HCT116 (cell line): ENCODE measurements around the gene IGFBP6. TPM values are rescaled to one million over a fixed set of nuclear protein-coding genes. Genes with fewer than 3 reads are reported as not detected.
A peak's percentile ranks its signal among the peaks of the same experiment; 100 is the strongest.

ENCODE experiments used
- ATAC-seq: fragments of 200-7000 bp; cut with Tn5 transposase; 2 replicates; pipeline ENCODE4 v1.9.1; 2020; ENCODE audit warnings: mild to moderate bottlenecking, moderate library complexity
- BruUV-seq: library from RNA; stranded (reverse); fragments of 400-500 nt; replicated peaks from 2 replicates; lab custom pipeline; 2021; lab: Mats Ljungman, UMichigan
- CTCF ChIA-PET: fragments of 300-600 bp; sonication (Branson Sonifier 250); formaldehyde crosslinking; loops from one replicate; lab custom pipeline; 2021; ENCODE audit warnings: antibody characterized with exemption; lab: Charles Lee
- POLR2A ChIA-PET: fragments of 300-600, 350-600 bp; sonication (Branson Sonifier 250); formaldehyde crosslinking; loops from one replicate; lab custom pipeline; 2021; ENCODE audit warnings: antibody characterized with exemption; lab: Charles Lee
- RAD21 ChIA-PET, 2 experiments: fragments of 300-600 bp; sonication (Branson Sonifier 250); formaldehyde crosslinking; loops; one replicate each; lab custom pipeline; 2023; ENCODE audit warnings: low total read pairs in 2 of 2; ENCODE audit not compliant: uncharacterized antibody in 2 of 2, unreplicated experiment in 2 of 2, low non-redundant PET in 1 of 2; lab: Charles Lee
- DNase-seq: peaks from one replicate; pipeline ENCODE4 v3.0.0-alpha.2; 2010; ENCODE audit warnings: low read depth, low spot score
- H2AFZ ChIP-seq: fragments of 200-600 bp; shearing (Covaris generic), sonication (generic); 2 replicates; pipeline ENCODE4 v1.6.1; 2017; ENCODE audit warnings: low read depth, mixed run types, mixed read lengths, antibody characterized with exemption, low read length; ENCODE audit not compliant: poor library complexity, severe bottlenecking
- H3K27ac ChIP-seq: 2 replicates; pipeline ENCODE4 v1.5.1; 2012; ENCODE audit warnings: low read depth, low read length
- H3K27me3 ChIP-seq: fragments of 200-600 bp; sonication (generic); 2 replicates; pipeline ENCODE4 v1.6.1; 2016; ENCODE audit warnings: mixed run types, low read length, mixed read lengths; ENCODE audit not compliant: insufficient read depth
- H3K36me3 ChIP-seq, 2 experiments: fragments of 200-500 bp in 1 of 2; fragments of 200-600 bp in 1 of 2; sonication (Bioruptor generic) in 1 of 2; sonication (generic) in 1 of 2; 2 replicates each; pipeline versions ENCODE4 v1.5.1 to v1.6.1; 2014 to 2016; ENCODE audit warnings: low read length in 2 of 2, inconsistent platforms in 1 of 2, mixed read lengths in 1 of 2, mixed run types in 1 of 2; ENCODE audit not compliant: insufficient read depth in 2 of 2, control insufficient read depth in 1 of 2
- H3K4me1 ChIP-seq, 2 experiments: fragments of 200-600 bp in 1 of 2; sonication (generic) in 1 of 2; 2 replicates each; pipeline versions ENCODE4 v1.5.1 to v1.6.1; 2012 to 2017; ENCODE audit warnings: low read length in 2 of 2, inconsistent platforms in 1 of 2, mild to moderate bottlenecking in 1 of 2, mixed read lengths in 1 of 2, mixed run types in 1 of 2, moderate library complexity in 1 of 2; ENCODE audit not compliant: insufficient read depth in 2 of 2, control insufficient read depth in 1 of 2
- H3K4me2 ChIP-seq: fragments of 200-600 bp; sonication (generic); 2 replicates; pipeline ENCODE4 v1.6.1; 2017; ENCODE audit warnings: mixed run types, low read length, mixed read lengths
- H3K4me3 ChIP-seq, 2 experiments: fragments of 200-600 bp in 1 of 2; sonication (generic) in 1 of 2; replicated peaks in 1 of 2; 2 replicates each; pipeline ENCODE4 v1.5.1; 2011 to 2016; ENCODE audit warnings: low read length in 2 of 2, control low read depth in 1 of 2, low read depth in 1 of 2, mild to moderate bottlenecking in 1 of 2, mixed read lengths in 1 of 2, mixed run types in 1 of 2
- H3K79me2 ChIP-seq: fragments of 200-600 bp; sonication (generic); 2 replicates; pipeline ENCODE4 v1.6.1; 2017; ENCODE audit warnings: mild to moderate bottlenecking, mixed run types, low read length, moderate library complexity, mixed read lengths; ENCODE audit not compliant: insufficient read depth
- H3K9ac ChIP-seq: fragments of 200-600 bp; sonication (generic); 2 replicates; pipeline ENCODE4 v1.6.1; 2016; ENCODE audit warnings: low read length, mixed read lengths
- H3K9me2 ChIP-seq: fragments of 200-600 bp; sonication (generic), shearing (Covaris generic); 2 replicates; pipeline ENCODE4 v1.6.1; 2017; ENCODE audit warnings: mixed run types, mild to moderate bottlenecking, moderate library complexity; ENCODE audit not compliant: insufficient read depth
- H3K9me3 ChIP-seq, 2 experiments: fragments of 200-500 bp in 1 of 2; fragments of 200-600 bp in 1 of 2; sonication (Bioruptor generic) in 1 of 2; sonication (generic) in 1 of 2; 2 replicates each; pipeline ENCODE4 v1.6.1; 2014 to 2017; ENCODE audit warnings: low read length in 2 of 2, mixed read lengths in 2 of 2, inconsistent platforms in 1 of 2, low read depth in 1 of 2, mild to moderate bottlenecking in 1 of 2, mixed run types in 1 of 2, moderate library complexity in 1 of 2; ENCODE audit not compliant: control insufficient read depth in 1 of 2, insufficient read depth in 1 of 2
- H4K20me1 ChIP-seq: fragments of 200-600 bp; sonication (generic), shearing (Covaris generic); 2 replicates; pipeline ENCODE4 v1.6.1; 2017; ENCODE audit warnings: mixed run types, mild to moderate bottlenecking, moderate library complexity; ENCODE audit not compliant: insufficient read depth
- CBX3 ChIP-seq: IDR thresholded peaks from 2 replicates; pipeline ENCODE4 v1.6.1; 2012; ENCODE audit warnings: low read depth
- ELF1 ChIP-seq: IDR thresholded peaks from 2 replicates; pipeline ENCODE4 v1.6.1; 2012; ENCODE audit warnings: low read depth, borderline replicate concordance
- EZH2 ChIP-seq: fragments of 200-600 bp; sonication (generic); IDR thresholded peaks from 2 replicates; pipeline ENCODE4 v1.6.1; 2017; ENCODE audit warnings: antibody characterized with exemption, mixed run types
- MAX ChIP-seq: IDR thresholded peaks from 2 replicates; pipeline ENCODE4 v1.6.1; 2012
- POLR2A ChIP-seq: IDR thresholded peaks from 2 replicates; pipeline ENCODE4 v1.7.0; 2011; ENCODE audit warnings: borderline replicate concordance; ENCODE audit not compliant: insufficient read depth, insufficient read length; ENCODE audit errors: extremely low read depth
- POLR2AphosphoS5 ChIP-seq: IDR thresholded peaks from 2 replicates; pipeline ENCODE4 v1.6.1; 2011; ENCODE audit warnings: mild to moderate bottlenecking, low read depth, low read length, moderate library complexity
- SRF ChIP-seq: IDR thresholded peaks from 2 replicates; pipeline ENCODE4 v1.6.1; 2012; ENCODE audit warnings: low read depth
- TCF7L2 ChIP-seq: IDR thresholded peaks from 2 replicates; pipeline ENCODE4 v1.7.0; 2011; ENCODE audit warnings: borderline replicate concordance, inconsistent platforms; ENCODE audit not compliant: insufficient read depth, insufficient read length; ENCODE audit errors: extremely low read depth
- YY1 ChIP-seq: IDR thresholded peaks from 2 replicates; pipeline ENCODE4 v1.6.1; 2011; ENCODE audit warnings: low read length, low read depth, moderate library complexity, mild to moderate bottlenecking; ENCODE audit not compliant: insufficient replicate concordance; ENCODE audit errors: extremely low read depth
- ZFX ChIP-seq: fragments of 450-650 bp; IDR thresholded peaks from 2 replicates; pipeline ENCODE4 v1.6.1; 2017
- intact Hi-C: fragments of 100-400 bp; cut with micrococcal nuclease; formaldehyde crosslinking; loops from 2 replicates; pipeline ENCODE4 v1.10.0; 2022
- total RNA-seq: library from RNA; stranded (reverse); gene quantifications from one replicate; pipeline ENCODE4 v1.2.1, GENCODE V29; 2021; ENCODE audit not compliant: unreplicated experiment
- TF ChIP-seq, protein P1 (sequence below): IDR thresholded peaks from 2 replicates; pipeline ENCODE4 v1.6.1; 2012; ENCODE audit warnings: low read depth

The IGFBP6 gene
- total RNA-seq, 1 experiment from 2014 or later, result 83.4 TPM

- H3K27ac ChIP-seq, result peak within 1 kb of the TSS; percentile 91
- ChIA-PET POLR2A (interaction anchor here (2.1 kb wide), 1 partner anchor 49 kb away, joined by 6 read pairs; no protein-coding TSS in a partner anchor), RAD21 (no interaction called here), CTCF (interaction anchor here (1.5 to 2.8 kb wide), 3 partner anchors 12 to 148 kb away, joined by 5 to 20 read pairs (median 8); no protein-coding TSS in a partner anchor)
- TF ChIP-seq MAX, result no peak
- TF ChIP-seq EZH2, result no peak
- TF ChIP-seq TCF7L2, result peak; percentile 22
- no peaks in the 10 kb centered on the region for H3K9me3 ChIP-seq
- ATAC-seq (no peak), DNase-seq (no peak)
- H3K4me1 ChIP-seq, result peaks cover 68 to 94% of the 10 kb centered on the region in 2 experiments
- no peaks in the 10 kb centered on the region for H4K20me1 ChIP-seq
- H3K4me3 ChIP-seq, result peak within 1 kb of the TSS; percentile 53 to 59
- H3K9me2 ChIP-seq, result no peaks in the 10 kb centered on the region
- intact Hi-C loops, result loop anchor here (5.0 kb wide), 2 partner anchors 42 to 318 kb away; partner anchors contain the start of gene EIF4B
- H3K4me2 ChIP-seq, result peak within 1 kb of the TSS; percentile 97
- no peaks in the 10 kb centered on the region for H3K36me3 ChIP-seq
- H3K79me2 ChIP-seq, result peaks cover 23% of the 10 kb centered on the region; the same call in 1 of the 2 replicates
- H3K27me3 ChIP-seq, result no peaks in the 10 kb centered on the region
- H3K9ac ChIP-seq, result peak within 1 kb of the TSS; percentile 75
- BruUV-seq, result no TSS peak
- no peak within 1 kb of the TSS for H2AFZ ChIP-seq
These were observed 47.7 kb upstream of the IGFBP6 start, which contains the start of gene TNS2 for GRCh38 chr12:53049571-53050318. Gene TNS2 (plus strand): TSS chr12:53050065. CDS start chr12:53050186, 121 bp downstream.

- RAD21 ChIA-PET, result interaction anchor here in 1 of 2 experiments (0.6 to 1.3 kb wide), 2 partner anchors 48 to 67 kb away, joined by 3 read pairs; partner anchors contain the start of gene IGFBP6
- TF ChIP-seq SRF, result no peak
- TF ChIP-seq CBX3, result no peak
- no peak for TF ChIP-seq ELF1
- TF ChIP-seq YY1, result no peak
- no peak for TF ChIP-seq EZH2
- TF ChIP-seq POLR2A, result no peak
- TF ChIP-seq, protein P1, sequence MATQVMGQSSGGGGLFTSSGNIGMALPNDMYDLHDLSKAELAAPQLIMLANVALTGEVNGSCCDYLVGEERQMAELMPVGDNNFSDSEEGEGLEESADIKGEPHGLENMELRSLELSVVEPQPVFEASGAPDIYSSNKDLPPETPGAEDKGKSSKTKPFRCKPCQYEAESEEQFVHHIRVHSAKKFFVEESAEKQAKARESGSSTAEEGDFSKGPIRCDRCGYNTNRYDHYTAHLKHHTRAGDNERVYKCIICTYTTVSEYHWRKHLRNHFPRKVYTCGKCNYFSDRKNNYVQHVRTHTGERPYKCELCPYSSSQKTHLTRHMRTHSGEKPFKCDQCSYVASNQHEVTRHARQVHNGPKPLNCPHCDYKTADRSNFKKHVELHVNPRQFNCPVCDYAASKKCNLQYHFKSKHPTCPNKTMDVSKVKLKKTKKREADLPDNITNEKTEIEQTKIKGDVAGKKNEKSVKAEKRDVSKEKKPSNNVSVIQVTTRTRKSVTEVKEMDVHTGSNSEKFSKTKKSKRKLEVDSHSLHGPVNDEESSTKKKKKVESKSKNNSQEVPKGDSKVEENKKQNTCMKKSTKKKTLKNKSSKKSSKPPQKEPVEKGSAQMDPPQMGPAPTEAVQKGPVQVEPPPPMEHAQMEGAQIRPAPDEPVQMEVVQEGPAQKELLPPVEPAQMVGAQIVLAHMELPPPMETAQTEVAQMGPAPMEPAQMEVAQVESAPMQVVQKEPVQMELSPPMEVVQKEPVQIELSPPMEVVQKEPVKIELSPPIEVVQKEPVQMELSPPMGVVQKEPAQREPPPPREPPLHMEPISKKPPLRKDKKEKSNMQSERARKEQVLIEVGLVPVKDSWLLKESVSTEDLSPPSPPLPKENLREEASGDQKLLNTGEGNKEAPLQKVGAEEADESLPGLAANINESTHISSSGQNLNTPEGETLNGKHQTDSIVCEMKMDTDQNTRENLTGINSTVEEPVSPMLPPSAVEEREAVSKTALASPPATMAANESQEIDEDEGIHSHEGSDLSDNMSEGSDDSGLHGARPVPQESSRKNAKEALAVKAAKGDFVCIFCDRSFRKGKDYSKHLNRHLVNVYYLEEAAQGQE, result no peak
- no peak for TF ChIP-seq POLR2AphosphoS5
- no peak for TF ChIP-seq ZFX
- TF ChIP-seq, all 23 proteins: peak for 0
- Histone ChIP-seq H3K27ac (peak overlapping the region; percentile 91), H3K4me3 (peak overlapping the region; percentile 53 to 59), H2AFZ (no peak overlapping the region), H3K9me2 (no peaks in the 10 kb centered on the region), H3K9ac (peak overlapping the region; percentile 75), H3K9me3 (no peaks in the 10 kb centered on the region), H3K4me1 (peaks cover 64 to 91% of the 10 kb centered on the region in 2 experiments), H3K27me3 (no peaks in the 10 kb centered on the region), H3K36me3 (no peaks in the 10 kb centered on the region), H3K79me2 (peaks cover 23% of the 10 kb centered on the region; the same call in 1 of the 2 replicates), H4K20me1 (no peaks in the 10 kb centered on the region), H3K4me2 (peak overlapping the region; percentile 97)
- CTCF ChIA-PET, result interaction anchor here (1.9 to 2.0 kb wide), 2 partner anchors 11 to 147 kb away, joined by 5 read pairs; no protein-coding TSS in a partner anchor
- POLR2A ChIA-PET, result interaction anchor here (0.9 kb wide), 1 partner anchor 29 kb away, joined by 3 read pairs; no protein-coding TSS in a partner anchor
- ATAC-seq (no peak), DNase-seq (no peak)
- intact Hi-C loops, result no loop called here
- BruUV-seq, result no TSS peak
These were observed 46.9 kb upstream of the IGFBP6 start for GRCh38 chr12:53050426-53051057.
